ENCODE results near the gene KCNJ8. TPM values are rescaled to one million over a fixed set of nuclear protein-coding genes. Genes with fewer than 3 reads are reported as not detected.

The KCNJ8 gene
- total and polyA plus RNA-seq, 2 of the 8 experiments (the other 6 are each of a cell fraction or from before 2014, with no cell fraction given), result 0.48 to 1.4 TPM

DNA sequence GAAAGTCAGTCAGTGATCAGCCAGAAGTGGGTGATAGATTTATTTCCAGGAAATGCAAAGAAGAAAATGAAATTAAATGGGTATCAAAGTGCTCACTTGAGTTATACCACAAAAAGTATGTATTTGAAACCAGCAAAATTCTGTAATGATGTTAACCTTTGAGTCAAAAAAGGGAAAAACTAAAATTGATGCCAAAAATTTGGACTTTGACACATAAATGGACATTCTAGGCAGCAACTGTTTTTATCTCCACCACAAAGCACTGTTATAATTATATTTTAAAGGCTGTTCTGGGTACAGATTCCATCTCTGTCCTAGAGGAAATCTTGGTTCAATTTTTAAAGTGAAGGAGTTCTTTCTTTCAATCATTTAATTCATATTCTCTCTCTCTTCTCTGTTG is 31.7 kb upstream of the KCNJ8 start:
- FAIRE-seq, result no peak
- H4K20me1 ChIP-seq (replicated peaks in 1 of 2; ENCODE audit: control insufficient read depth in 1 of 2, insufficient read depth in 2 of 2, low read length in 2 of 2), result no peaks in the 10 kb centered on the region

More for the DNA sequence above, 31.7 kb upstream of the KCNJ8 start:
- H2BK12ac ChIP-seq (ENCODE audit: low read depth, low read length), result no peak overlapping the region
- CTCF ChIA-PET (ENCODE audit: partially characterized antibody), result no interaction called here
- no peak overlapping the region for H4K8ac ChIP-seq (ENCODE audit: extremely low read depth, insufficient read depth, low read length)
- H3K9ac ChIP-seq (replicated peaks in 1 of 4; ENCODE audit: extremely low read depth in 1 of 4, low read depth in 3 of 4, low read length in 3 of 4), result no peak overlapping the region
- H3K27ac ChIP-seq (ENCODE audit: low read depth, low read length), result no peak overlapping the region
- no peak overlapping the region for H3K14ac ChIP-seq (ENCODE audit: insufficient read length)
- POLR2A ChIA-PET (ENCODE audit: partially characterized antibody), result no interaction called here
- no peak overlapping the region for H2BK20ac ChIP-seq (ENCODE audit: low read length)
- no peaks in the 10 kb centered on the region for H3K9me3 ChIP-seq (ENCODE audit: insufficient read depth in 2 of 2, low read depth in 1 of 2, low read length in 1 of 2)
- no peaks in the 10 kb centered on the region for H3K4me1 ChIP-seq (replicated peaks in 1 of 4; ENCODE audit: control insufficient read depth in 3 of 4, insufficient read depth in 4 of 4, low read length in 3 of 4)
- H2AK5ac ChIP-seq (ENCODE audit: low read depth, low read length), result no peak overlapping the region
- no peak for DNase-seq (ENCODE audit: low read depth in 1 of 2, low spot score in 2 of 2)
- no peak overlapping the region for H2BK15ac ChIP-seq (ENCODE audit: low read length)
- no peaks in the 10 kb centered on the region for H3K79me2 ChIP-seq (ENCODE audit: control insufficient read depth in 1 of 2, insufficient read depth in 2 of 2, low read length in 2 of 2)
- H3K23me2 ChIP-seq (ENCODE audit: low read depth, low read length), result no peaks in the 10 kb centered on the region
- no peaks in the 10 kb centered on the region for H3K36me3 ChIP-seq (ENCODE audit: control insufficient read depth in 2 of 4, insufficient read depth in 4 of 4, low read length in 3 of 4)
- H3K4ac ChIP-seq (replicated peaks; ENCODE audit: insufficient read length, low read depth, low read length), result no peak overlapping the region
- no peak overlapping the region for H2AFZ ChIP-seq (ENCODE audit: low read length)
- H3K27me3 ChIP-seq (replicated peaks in 1 of 4; ENCODE audit: control insufficient read depth in 3 of 4, extremely low read depth in 1 of 4, insufficient read depth in 3 of 4, low read length in 3 of 4), result no peaks in the 10 kb centered on the region
- H4K5ac ChIP-seq (ENCODE audit: insufficient read length, low read depth, low read length), result no peak overlapping the region
- H3K4me2 ChIP-seq (ENCODE audit: insufficient read depth in 1 of 2, low read depth in 2 of 2, low read length in 2 of 2), result no peak overlapping the region
- H2BK5ac ChIP-seq (ENCODE audit: low read depth, low read length), result no peak overlapping the region
- H3K23ac ChIP-seq (ENCODE audit: insufficient read length), result no peak overlapping the region
- no peak overlapping the region for H3K4me3 ChIP-seq (ENCODE audit: extremely low read depth in 1 of 4, insufficient read depth in 2 of 4, low read depth in 3 of 4, low read length in 4 of 4)
- H4K91ac ChIP-seq (replicated peaks; ENCODE audit: insufficient read length, low read length), result no peak overlapping the region
- no peak overlapping the region for H3K56ac ChIP-seq (replicated peaks; ENCODE audit: insufficient read length, low read depth, low read length)
- H2BK120ac ChIP-seq (replicated peaks; ENCODE audit: low read depth, low read length), result no peak overlapping the region
- TF ChIP-seq SAP30 (IDR thresholded peaks at IDR 0.05; ENCODE audit: insufficient read depth, insufficient replicate concordance, low read length), result no peak
- H3K18ac ChIP-seq (ENCODE audit: extremely low read depth, low read length), result no peak overlapping the region
- no peaks in the 10 kb centered on the region for H3K79me1 ChIP-seq (ENCODE audit: low read depth, low read length)
